ENCODE data around the gene C19orf73.

- TF ChIP-seq ZNF274 (IDR thresholded peaks at IDR 0.05; ENCODE audit: low read depth, low read length), result no peak
- TF ChIP-seq SUZ12 (IDR thresholded peaks at IDR 0.05; ENCODE audit: extremely low read depth, insufficient read depth, insufficient read length), result no peak
Measured at GRCh38 chr19:49070416-49070815, 48.5 kb downstream of the C19orf73 start.

All from NT2/D1 (cell line).